ENCODE results near the gene CUEDC1.

DNA sequence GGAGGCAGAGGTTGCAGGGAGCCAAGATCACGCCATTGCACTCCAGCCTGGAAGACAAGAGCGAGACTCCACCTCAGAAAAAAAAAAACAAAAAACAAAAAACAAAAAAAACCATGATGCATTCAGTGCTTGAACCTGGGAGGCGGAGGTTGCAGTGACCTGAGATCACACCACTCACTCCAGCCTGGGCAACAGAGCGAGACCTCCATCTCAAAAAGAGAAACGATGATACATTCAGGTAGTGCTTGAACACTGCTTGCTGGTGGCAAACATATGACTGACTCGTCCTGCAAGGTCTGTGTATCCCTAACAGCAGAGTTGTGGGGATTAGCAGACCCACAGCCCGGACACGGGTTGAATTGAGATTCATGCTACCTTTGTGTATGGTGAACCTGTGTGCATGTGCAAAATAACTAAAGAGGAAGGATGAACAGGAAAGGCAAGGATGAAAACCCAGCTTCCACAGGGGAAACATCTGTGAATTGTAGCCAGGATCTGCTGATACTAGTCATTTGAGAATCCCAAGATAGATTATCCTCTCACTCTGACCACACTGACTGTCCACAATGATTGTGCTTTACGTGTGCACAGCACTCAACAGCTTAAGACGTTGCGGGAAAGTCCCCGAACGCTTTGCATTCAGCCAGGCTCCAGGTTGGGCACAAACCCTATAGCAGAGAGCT is 53.0 kb downstream of the CUEDC1 start:
- TF ChIP-seq, protein P1, sequence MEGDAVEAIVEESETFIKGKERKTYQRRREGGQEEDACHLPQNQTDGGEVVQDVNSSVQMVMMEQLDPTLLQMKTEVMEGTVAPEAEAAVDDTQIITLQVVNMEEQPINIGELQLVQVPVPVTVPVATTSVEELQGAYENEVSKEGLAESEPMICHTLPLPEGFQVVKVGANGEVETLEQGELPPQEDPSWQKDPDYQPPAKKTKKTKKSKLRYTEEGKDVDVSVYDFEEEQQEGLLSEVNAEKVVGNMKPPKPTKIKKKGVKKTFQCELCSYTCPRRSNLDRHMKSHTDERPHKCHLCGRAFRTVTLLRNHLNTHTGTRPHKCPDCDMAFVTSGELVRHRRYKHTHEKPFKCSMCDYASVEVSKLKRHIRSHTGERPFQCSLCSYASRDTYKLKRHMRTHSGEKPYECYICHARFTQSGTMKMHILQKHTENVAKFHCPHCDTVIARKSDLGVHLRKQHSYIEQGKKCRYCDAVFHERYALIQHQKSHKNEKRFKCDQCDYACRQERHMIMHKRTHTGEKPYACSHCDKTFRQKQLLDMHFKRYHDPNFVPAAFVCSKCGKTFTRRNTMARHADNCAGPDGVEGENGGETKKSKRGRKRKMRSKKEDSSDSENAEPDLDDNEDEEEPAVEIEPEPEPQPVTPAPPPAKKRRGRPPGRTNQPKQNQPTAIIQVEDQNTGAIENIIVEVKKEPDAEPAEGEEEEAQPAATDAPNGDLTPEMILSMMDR (conservative IDR thresholded peaks at IDR 0.05), result no peak
- no peak for TF ChIP-seq EZH2 (IDR thresholded peaks at IDR 0.05; ENCODE audit: low read depth)

Data from PC-9 (cell line).